GM23338 (cell line): Measurements from ENCODE around the gene ZBTB7C. TPM values are rescaled to one million over a fixed set of nuclear protein-coding genes. Genes with fewer than 3 reads are reported as not detected.
A peak's percentile ranks its signal among the peaks of the same experiment; 100 is the strongest.

Experiments used
- ATAC-seq: fragments of 200-7000 bp; cut with Tn5 transposase; 3 replicates; pipeline ENCODE4 v1.9.1; 2020
- DNase-seq: peaks from one replicate; pipeline ENCODE4 v3.0.0-alpha.2; 2015; ENCODE audit warnings: low spot score
- H2AFZ ChIP-seq: fragments of 200-600 bp; sonication (generic); 2 replicates; pipeline ENCODE4 v1.8.0; 2016; ENCODE audit warnings: antibody characterized with exemption, mild to moderate bottlenecking, moderate library complexity
- H3F3A ChIP-seq: fragments of 200-600 bp; sonication (generic); replicated peaks from 2 replicates; pipeline ENCODE4 v1.8.0; 2017; ENCODE audit warnings: antibody characterized with exemption, mixed run types, low read depth
- H3K27ac ChIP-seq: fragments of 200-600 bp; sonication (generic); 2 replicates; pipeline ENCODE4 v1.6.1; 2016; ENCODE audit warnings: low read depth
- H3K27me3 ChIP-seq: fragments of 200-600 bp; sonication (generic); 2 replicates; pipeline ENCODE4 v1.8.0; 2016; ENCODE audit warnings: mild to moderate bottlenecking, mixed run types, moderate library complexity; ENCODE audit not compliant: insufficient read depth
- H3K36me3 ChIP-seq: fragments of 200-600 bp; sonication (generic); 2 replicates; pipeline ENCODE4 v1.8.0; 2016; ENCODE audit warnings: mild to moderate bottlenecking; ENCODE audit not compliant: insufficient read depth
- H3K4me1 ChIP-seq: fragments of 200-600 bp; sonication (generic); 2 replicates; pipeline ENCODE4 v1.8.0; 2016; ENCODE audit warnings: mild to moderate bottlenecking, moderate library complexity; ENCODE audit not compliant: insufficient read depth
- H3K4me2 ChIP-seq: fragments of 200-600 bp; sonication (generic); 2 replicates; pipeline ENCODE4 v1.7.1; 2017; ENCODE audit warnings: mixed run types
- H3K4me3 ChIP-seq: fragments of 200-600 bp; sonication (generic); 2 replicates; pipeline ENCODE4 v1.6.1; 2016; ENCODE audit warnings: mixed run types
- H3K79me2 ChIP-seq: fragments of 200-600 bp; sonication (generic); replicated peaks from 2 replicates; pipeline ENCODE4 v1.8.0; 2017; ENCODE audit warnings: mild to moderate bottlenecking; ENCODE audit not compliant: insufficient read depth
- H3K9me2 ChIP-seq: fragments of 200-600 bp; sonication (generic); 2 replicates; pipeline ENCODE4 v1.8.0; 2017; ENCODE audit not compliant: insufficient read depth
- H4K20me1 ChIP-seq: fragments of 200-600 bp; sonication (generic); replicated peaks from 2 replicates; pipeline ENCODE4 v1.8.0; 2017; ENCODE audit warnings: mild to moderate bottlenecking; ENCODE audit not compliant: insufficient read depth
- H3K27ac Mint-ChIP-seq: 2 replicates; pipeline ENCODE4 v1.8.0; 2020; ENCODE audit warnings: inconsistent platforms, mild to moderate bottlenecking, moderate library complexity, mixed read lengths
- H3K27me3 Mint-ChIP-seq: 3 replicates; pipeline ENCODE4 v1.8.0; 2022; ENCODE audit warnings: low read depth, mild to moderate bottlenecking, moderate library complexity, mixed read lengths, inconsistent platforms; ENCODE audit not compliant: insufficient read depth, poor library complexity
- H3K36me3 Mint-ChIP-seq: 3 replicates; pipeline ENCODE4 v1.8.0; 2021; ENCODE audit warnings: low read depth, mild to moderate bottlenecking, inconsistent platforms, moderate library complexity, mixed read lengths
- H3K4me1 Mint-ChIP-seq: 3 replicates; pipeline ENCODE4 v1.8.0; 2020; ENCODE audit warnings: mild to moderate bottlenecking, inconsistent platforms, mixed read lengths
- H3K4me3 Mint-ChIP-seq: 3 replicates; pipeline ENCODE4 v1.8.0; 2021; ENCODE audit warnings: moderate library complexity, mild to moderate bottlenecking, inconsistent platforms, mixed read lengths
- H3K9me3 Mint-ChIP-seq: 3 replicates; pipeline ENCODE4 v1.8.0; 2020; ENCODE audit warnings: moderate library complexity, mild to moderate bottlenecking, inconsistent platforms, mixed read lengths
- CREB1 ChIP-seq: fragments of 250-450 bp; sonication (Bioruptor Pico); IDR thresholded peaks from 2 replicates; pipeline ENCODE4 v1.5.0; 2020; ENCODE audit warnings: low read depth, mild to moderate bottlenecking, moderate library complexity
- ETS1 ChIP-seq: IDR thresholded peaks from 2 replicates; pipeline ENCODE4 v1.6.1; 2016; ENCODE audit warnings: antibody characterized with exemption
- EZH2 ChIP-seq: fragments of 200-600 bp; sonication (generic); IDR thresholded peaks from one replicate; pipeline ENCODE4 v1.8.0; 2017; ENCODE audit warnings: antibody characterized with exemption, mild to moderate bottlenecking, low read depth; ENCODE audit not compliant: unreplicated experiment
- EZH2phosphoT487 ChIP-seq: fragments of 200-600 bp; sonication (generic); IDR thresholded peaks from one replicate; pipeline ENCODE4 v1.8.1; 2018; ENCODE audit warnings: antibody characterized with exemption; ENCODE audit not compliant: unreplicated experiment
- POLR2AphosphoS5 ChIP-seq: IDR thresholded peaks from 2 replicates; pipeline ENCODE4 v1.6.1; 2016; ENCODE audit warnings: antibody characterized with exemption, low read depth
- ZNF114 ChIP-seq: fragments of 250-450 bp; sonication (Bioruptor Pico); IDR thresholded peaks from 2 replicates; pipeline ENCODE4 v1.5.0; 2020; ENCODE audit warnings: mild to moderate bottlenecking, moderate library complexity
- polyA plus RNA-seq: library from polyadenylated mRNA; unstranded; fragments of >200 nt; fragmentation: Nextera tagmentation; extraction: Ambion mirVana; gene quantifications from 2 replicates; pipeline ENCODE4 v1.2.1, GENCODE V29; 2016
- total RNA-seq: library from RNA; depleted of rRNA; stranded (reverse); fragments of >200 nt; shearing (Covaris generic); gene quantifications from 2 replicates; pipeline ENCODE4 v1.2.3, GENCODE V29; 2014
- TF ChIP-seq, protein P1 (sequence below), 2 experiments: fragments of 200-600 bp in 1 of 2; sonication (generic) in 1 of 2; conservative IDR thresholded peaks; 2 replicates each; pipeline versions ENCODE4 v1.5.1 to v1.6.1; 2016 to 2017; ENCODE audit warnings: antibody characterized with exemption in 2 of 2, low read depth in 2 of 2, mild to moderate bottlenecking in 2 of 2, moderate library complexity in 1 of 2

The ZBTB7C gene
- total and polyA plus RNA-seq, 2 experiments from 2014 or later = 0.03 to 0.14 TPM

- no peak for TF ChIP-seq ETS1
- TF ChIP-seq, protein P1, sequence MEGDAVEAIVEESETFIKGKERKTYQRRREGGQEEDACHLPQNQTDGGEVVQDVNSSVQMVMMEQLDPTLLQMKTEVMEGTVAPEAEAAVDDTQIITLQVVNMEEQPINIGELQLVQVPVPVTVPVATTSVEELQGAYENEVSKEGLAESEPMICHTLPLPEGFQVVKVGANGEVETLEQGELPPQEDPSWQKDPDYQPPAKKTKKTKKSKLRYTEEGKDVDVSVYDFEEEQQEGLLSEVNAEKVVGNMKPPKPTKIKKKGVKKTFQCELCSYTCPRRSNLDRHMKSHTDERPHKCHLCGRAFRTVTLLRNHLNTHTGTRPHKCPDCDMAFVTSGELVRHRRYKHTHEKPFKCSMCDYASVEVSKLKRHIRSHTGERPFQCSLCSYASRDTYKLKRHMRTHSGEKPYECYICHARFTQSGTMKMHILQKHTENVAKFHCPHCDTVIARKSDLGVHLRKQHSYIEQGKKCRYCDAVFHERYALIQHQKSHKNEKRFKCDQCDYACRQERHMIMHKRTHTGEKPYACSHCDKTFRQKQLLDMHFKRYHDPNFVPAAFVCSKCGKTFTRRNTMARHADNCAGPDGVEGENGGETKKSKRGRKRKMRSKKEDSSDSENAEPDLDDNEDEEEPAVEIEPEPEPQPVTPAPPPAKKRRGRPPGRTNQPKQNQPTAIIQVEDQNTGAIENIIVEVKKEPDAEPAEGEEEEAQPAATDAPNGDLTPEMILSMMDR (conservative IDR thresholded peaks at IDR 0.05; ENCODE audit: low read depth in 2 of 2) = no peak
- TF ChIP-seq POLR2AphosphoS5 = no peak
- no peak for TF ChIP-seq ZNF114 (CRISPR knock-in tag)
- no peak for TF ChIP-seq EZH2
Observed at GRCh38 chr18:48181857-48182256, 227.3 kb downstream of the ZBTB7C start (continued).

DNA sequence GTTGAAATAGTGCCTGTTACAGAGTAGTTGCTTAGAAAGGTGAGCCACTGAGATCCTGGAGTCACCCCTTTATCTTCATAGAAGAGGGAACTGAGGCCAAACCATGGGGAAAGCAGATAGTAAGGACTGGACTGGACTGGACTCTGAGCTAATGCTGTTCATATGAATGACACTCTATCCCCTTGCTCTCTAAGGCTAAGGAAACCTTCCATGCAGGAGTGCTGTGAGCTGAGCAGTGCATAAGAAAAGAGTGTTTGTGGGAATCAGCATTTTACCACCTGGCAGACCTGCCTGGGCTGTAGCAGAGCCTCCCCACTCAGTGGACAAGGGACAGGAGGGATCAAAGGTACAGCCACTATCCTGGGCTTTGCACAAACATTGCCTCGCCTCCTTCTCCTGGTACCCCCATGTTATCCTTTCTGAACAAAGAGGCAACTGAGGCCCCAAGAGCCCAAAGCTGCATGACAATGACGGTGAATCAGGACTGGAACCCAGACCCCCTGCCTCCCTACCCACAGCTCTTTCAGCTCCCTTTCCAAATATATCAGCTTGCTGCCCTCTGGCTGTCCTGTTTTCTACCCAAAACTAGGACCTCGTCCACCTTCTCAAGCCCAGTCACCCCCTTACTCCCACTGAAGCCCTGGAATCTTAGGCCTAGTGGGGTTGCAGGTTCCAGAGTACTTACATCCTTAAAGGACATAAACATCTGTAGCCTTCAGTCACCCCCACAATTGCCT is 227.9 kb downstream of the ZBTB7C start:
- H3K4me1 ChIP-seq = peaks cover 14% of the 10 kb centered on the region
- Mint-ChIP-seq H3K4me1 (peaks cover 18% of the 10 kb centered on the region), H3K27me3 (no peaks in the 10 kb centered on the region), H3K9me3 (no peaks in the 10 kb centered on the region), H3K36me3 (no peaks in the 10 kb centered on the region), H3K4me3 (no peak overlapping the region), H3K27ac (no peak overlapping the region)
- TF ChIP-seq POLR2AphosphoS5 = no peak
- TF ChIP-seq, protein P1 (conservative IDR thresholded peaks at IDR 0.05; ENCODE audit: low read depth in 2 of 2) = peak in 1 of 2 experiments; percentile 22; a peak in 1 of 4 replicates
- no peaks in the 10 kb centered on the region for H3F3A ChIP-seq
- H2AFZ ChIP-seq = peak overlapping the region; percentile 47; the same call in 1 of the 2 replicates
- 0 out of 2 replicates have a peak overlapping the region, but pooled peaks have one; percentile 64 for H3K4me2 ChIP-seq
- H3K9me2 ChIP-seq = no peaks in the 10 kb centered on the region
- H3K27me3 ChIP-seq = no peaks in the 10 kb centered on the region
- peak; percentile 66 for ATAC-seq
- no peak overlapping the region for H3K27ac ChIP-seq
- H4K20me1 ChIP-seq = no peaks in the 10 kb centered on the region; the same call in 1 of the 2 replicates
- H3K36me3 ChIP-seq = no peaks in the 10 kb centered on the region
- H3K79me2 ChIP-seq = no peaks in the 10 kb centered on the region
- no peak for DNase-seq
- H3K4me3 ChIP-seq = no peak overlapping the region

DNA sequence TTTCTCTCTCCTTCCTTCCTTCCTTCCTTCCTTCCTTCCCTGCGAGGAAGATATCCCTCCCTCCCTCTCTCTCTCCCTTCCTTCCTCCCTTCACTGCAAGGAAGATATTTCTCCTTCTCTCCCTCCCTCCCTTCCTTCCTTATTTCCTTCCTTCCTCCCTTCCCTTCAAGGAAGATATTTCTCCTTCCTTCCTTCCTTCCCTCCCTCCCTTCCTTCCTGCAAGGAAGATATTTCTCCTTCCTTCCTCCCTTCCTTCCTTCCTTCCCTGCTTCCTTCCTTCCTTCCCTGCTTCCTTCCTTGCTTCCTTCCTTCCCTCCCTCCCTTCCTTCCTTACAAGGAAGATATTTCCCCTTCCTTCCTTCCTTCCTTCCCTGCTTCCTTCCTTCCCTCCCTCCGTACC is 229.5 kb downstream of the ZBTB7C start:
- Histone ChIP-seq H3K9me2 (no peaks in the 10 kb centered on the region), H3K4me2 (no peak overlapping the region), H3K27ac (no peak overlapping the region), H2AFZ (no peak overlapping the region), H3K27me3 (no peaks in the 10 kb centered on the region), H3K79me2 (no peaks in the 10 kb centered on the region), H3K36me3 (no peaks in the 10 kb centered on the region), H3K4me3 (no peak overlapping the region), H3F3A (no peaks in the 10 kb centered on the region), H3K4me1 (peaks cover 14% of the 10 kb centered on the region), H4K20me1 (no peaks in the 10 kb centered on the region; the same call in 1 of the 2 replicates)
- no peak for ATAC-seq
- no peaks in the 10 kb centered on the region for H3K27me3 Mint-ChIP-seq
- H3K9me3 Mint-ChIP-seq = no peaks in the 10 kb centered on the region
- no peaks in the 10 kb centered on the region for H3K36me3 Mint-ChIP-seq
- H3K4me3 Mint-ChIP-seq = no peak overlapping the region
- H3K4me1 Mint-ChIP-seq = peaks cover 18% of the 10 kb centered on the region
- no peak for DNase-seq
- H3K27ac Mint-ChIP-seq = no peak overlapping the region
- no peak for TF ChIP-seq ZNF114 (CRISPR knock-in tag)
- no peak for TF ChIP-seq CREB1 (CRISPR knock-in tag)
- no peak for TF ChIP-seq POLR2AphosphoS5
- TF ChIP-seq EZH2 = no peak
- TF ChIP-seq ETS1 = no peak
- TF ChIP-seq, protein P1 (conservative IDR thresholded peaks at IDR 0.05; ENCODE audit: low read depth in 2 of 2) = no peak
- no peak for TF ChIP-seq EZH2phosphoT487
